Duodenal mucosa (tissue), 2 donors: ENCODE measurements around the gene LPIN1.

Experiments
- H3K27ac ChIP-seq: one replicate; pipeline ENCODE4 v1.7.0; 2013; ENCODE audit warnings: low read depth, low read length
- H3K27me3 ChIP-seq, 2 donors: one replicate each; pipeline ENCODE4 v1.7.0; 2013; ENCODE audit warnings: low read length in 2 of 2, control low read depth in 1 of 2; ENCODE audit not compliant: insufficient read depth in 2 of 2, control insufficient read depth in 1 of 2
- H3K36me3 ChIP-seq, 2 donors: one replicate each; pipeline ENCODE4 v1.7.0; 2013; ENCODE audit warnings: low read length in 2 of 2, control low read depth in 1 of 2; ENCODE audit not compliant: insufficient read depth in 2 of 2, control insufficient read depth in 1 of 2
- H3K4me1 ChIP-seq, 2 donors: one replicate each; pipeline ENCODE4 v1.7.0; 2013; ENCODE audit warnings: low read length in 2 of 2, control low read depth in 1 of 2; ENCODE audit not compliant: insufficient read depth in 2 of 2, control insufficient read depth in 1 of 2
- H3K4me3 ChIP-seq, 2 donors: one replicate each; pipeline ENCODE4 v1.7.0; 2013; ENCODE audit warnings: low read length in 2 of 2, low read depth in 1 of 2
- H3K9ac ChIP-seq, 2 donors: one replicate each; pipeline ENCODE4 v1.7.0; 2013; ENCODE audit warnings: low read length in 2 of 2, low read depth in 1 of 2
- H3K9me3 ChIP-seq, 2 donors: one replicate each; pipeline ENCODE4 v1.7.0; 2013; ENCODE audit warnings: low read length in 2 of 2, control low read depth in 1 of 2; ENCODE audit not compliant: control insufficient read depth in 1 of 2

The LPIN1 gene

GRCh38 chr2:11869391-11869991 is 123.1 kb downstream of the LPIN1 start:
- H3K27ac ChIP-seq: no peak overlapping the region
- H3K9ac ChIP-seq: no peak overlapping the region
- H3K27me3 ChIP-seq: no peaks in the 10 kb centered on the region
- H3K36me3 ChIP-seq: no peaks in the 10 kb centered on the region
- H3K4me1 ChIP-seq: peaks cover 0 to 6% of the 10 kb centered on the region in 2 donors
- H3K9me3 ChIP-seq: no peaks in the 10 kb centered on the region
- no peak overlapping the region for H3K4me3 ChIP-seq

GRCh38 chr2:11870064-11870463 is 123.6 kb downstream of the LPIN1 start:
- Histone ChIP-seq H3K4me3 (no peak overlapping the region), H3K27me3 (no peaks in the 10 kb centered on the region), H3K36me3 (no peaks in the 10 kb centered on the region), H3K27ac (no peak overlapping the region), H3K4me1 (peaks cover 0 to 6% of the 10 kb centered on the region in 2 donors), H3K9ac (no peak overlapping the region), H3K9me3 (no peaks in the 10 kb centered on the region)

GRCh38 chr2:11870584-11870983 is 124.2 kb downstream of the LPIN1 start:
- H3K27ac ChIP-seq: no peak overlapping the region
- H3K9ac ChIP-seq: no peak overlapping the region
- H3K4me1 ChIP-seq: peaks cover 0 to 6% of the 10 kb centered on the region in 2 donors
- no peaks in the 10 kb centered on the region for H3K36me3 ChIP-seq
- H3K4me3 ChIP-seq: no peak overlapping the region
- no peaks in the 10 kb centered on the region for H3K27me3 ChIP-seq
- H3K9me3 ChIP-seq: no peaks in the 10 kb centered on the region

GRCh38 chr2:11871421-11871820 is 125.0 kb downstream of the LPIN1 start:
- Histone ChIP-seq H3K9ac (no peak overlapping the region), H3K4me3 (no peak overlapping the region), H3K9me3 (no peaks in the 10 kb centered on the region), H3K36me3 (no peaks in the 10 kb centered on the region), H3K27me3 (no peaks in the 10 kb centered on the region), H3K27ac (no peak overlapping the region), H3K4me1 (peaks cover 0 to 6% of the 10 kb centered on the region in 2 donors)

- Histone ChIP-seq H3K9ac (no peak overlapping the region), H3K27ac (no peak overlapping the region), H3K27me3 (no peaks in the 10 kb centered on the region), H3K4me3 (no peak overlapping the region), H3K4me1 (peaks cover 0 to 6% of the 10 kb centered on the region in 2 donors), H3K9me3 (no peaks in the 10 kb centered on the region), H3K36me3 (no peaks in the 10 kb centered on the region)
These were observed 126.0 kb downstream of the LPIN1 start for GRCh38 chr2:11872247-11872947.

- no peak overlapping the region for H3K4me3 ChIP-seq
- no peaks in the 10 kb centered on the region for H3K36me3 ChIP-seq
- no peaks in the 10 kb centered on the region for H3K9me3 ChIP-seq
- peaks cover 0 to 6% of the 10 kb centered on the region in 2 donors for H3K4me1 ChIP-seq
- H3K27me3 ChIP-seq: no peaks in the 10 kb centered on the region
- H3K9ac ChIP-seq: no peak overlapping the region
- H3K27ac ChIP-seq: no peak overlapping the region
These were observed 126.5 kb downstream of the LPIN1 start for GRCh38 chr2:11872948-11873269.

GRCh38 chr2:11873356-11874154 is 127.1 kb downstream of the LPIN1 start:
- Histone ChIP-seq H3K4me3 (no peak overlapping the region), H3K9me3 (no peaks in the 10 kb centered on the region), H3K27ac (no peak overlapping the region), H3K36me3 (no peaks in the 10 kb centered on the region), H3K27me3 (no peaks in the 10 kb centered on the region), H3K4me1 (peaks cover 0 to 6% of the 10 kb centered on the region in 2 donors), H3K9ac (no peak overlapping the region)

- H3K4me3 ChIP-seq: no peak overlapping the region
- no peak overlapping the region for H3K27ac ChIP-seq
- H3K36me3 ChIP-seq: no peaks in the 10 kb centered on the region
- H3K9ac ChIP-seq: no peak overlapping the region
- no peaks in the 10 kb centered on the region for H3K27me3 ChIP-seq
- no peaks in the 10 kb centered on the region for H3K9me3 ChIP-seq
- peaks cover 0 to 6% of the 10 kb centered on the region in 2 donors for H3K4me1 ChIP-seq
These were observed 128.4 kb downstream of the LPIN1 start for GRCh38 chr2:11874861-11875260.

- Histone ChIP-seq H3K27me3 (no peaks in the 10 kb centered on the region), H3K27ac (no peak overlapping the region), H3K4me3 (no peak overlapping the region), H3K9me3 (no peaks in the 10 kb centered on the region), H3K9ac (no peak overlapping the region), H3K4me1 (peaks cover 0 to 6% of the 10 kb centered on the region in 2 donors), H3K36me3 (no peaks in the 10 kb centered on the region)
These were observed 129.0 kb downstream of the LPIN1 start for GRCh38 chr2:11875481-11875880.

- H3K27ac ChIP-seq: no peak overlapping the region
- no peaks in the 10 kb centered on the region for H3K36me3 ChIP-seq
- H3K9me3 ChIP-seq: no peaks in the 10 kb centered on the region
- H3K27me3 ChIP-seq: no peaks in the 10 kb centered on the region
- peaks cover 0 to 6% of the 10 kb centered on the region in 2 donors for H3K4me1 ChIP-seq
- no peak overlapping the region for H3K4me3 ChIP-seq
- no peak overlapping the region for H3K9ac ChIP-seq
These were observed 130.0 kb downstream of the LPIN1 start for GRCh38 chr2:11876436-11876835.
